HG03108 (cell line): ENCODE data around the gene MDM2.

ENCODE experiments used
- ATAC-seq: cut with Tn5 transposase; IDR thresholded peaks from one replicate; pipeline ENCODE4 v1.9.1; 2021; ENCODE audit warnings: moderate library complexity; ENCODE audit not compliant: unreplicated experiment

Gene MDM2

DNA sequence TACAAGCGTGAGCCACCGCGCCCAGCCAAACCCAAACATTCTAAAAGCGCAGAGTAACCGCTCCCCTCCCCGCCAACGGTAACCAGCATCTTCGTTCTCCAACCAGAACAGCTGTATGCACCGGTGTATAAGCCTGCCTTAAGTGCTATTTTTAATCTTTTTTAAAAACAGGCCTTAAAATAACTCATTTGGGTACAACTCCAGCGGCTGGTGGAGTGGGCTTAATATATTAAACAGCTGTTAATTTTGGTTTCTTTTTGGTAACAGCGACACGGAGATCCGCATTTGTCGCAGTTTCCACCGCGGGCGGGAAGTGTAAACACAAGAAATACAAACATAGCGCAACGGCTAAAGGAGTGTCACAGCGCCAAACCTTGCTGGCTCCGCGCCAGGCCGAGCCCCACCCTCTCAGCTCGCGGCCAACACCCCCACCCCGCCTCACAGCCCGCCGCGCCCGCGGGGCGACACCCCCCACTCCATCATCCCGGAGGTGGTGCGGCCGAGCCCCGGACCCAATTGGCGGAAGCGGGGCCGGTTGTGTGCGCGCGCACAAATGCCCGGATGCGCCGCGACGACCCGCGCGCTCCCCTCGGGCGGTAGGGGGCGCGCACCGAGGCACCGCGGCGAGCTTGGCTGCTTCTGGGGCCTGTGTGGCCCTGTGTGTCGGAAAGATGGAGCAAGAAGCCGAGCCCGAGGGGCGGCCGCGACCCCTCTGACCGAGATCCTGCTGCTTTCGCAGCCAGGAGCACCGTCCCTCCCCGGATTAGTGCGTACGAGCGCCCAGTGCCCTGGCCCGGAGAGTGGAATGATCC is at the start of gene MDM2:
Gene MDM2, plus strand, starts transcription at position 602 of the 812 bp plus-strand sequence. CDS start 301 bp downstream, outside the sequence.
- peak; percentile 74 for ATAC-seq

DNA sequence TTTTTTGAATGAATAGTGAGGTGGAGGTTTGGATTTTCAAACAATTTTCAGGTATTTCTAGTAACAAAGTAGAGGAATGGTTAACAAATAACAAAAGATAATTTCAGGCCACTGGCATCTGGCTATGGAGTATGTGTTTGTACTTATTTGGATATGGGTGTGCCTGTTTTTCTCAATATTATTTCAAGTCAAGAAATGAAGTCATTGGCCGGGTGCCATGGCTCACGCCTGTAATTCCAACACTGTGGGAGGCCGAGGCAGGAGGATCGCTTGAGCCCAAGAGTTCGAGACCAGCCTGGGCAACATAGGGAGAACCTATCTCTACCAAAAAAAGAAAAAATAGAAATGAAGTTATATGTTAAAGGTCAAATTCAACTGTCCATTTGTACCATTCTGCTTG is 48.1 kb upstream of the MDM2 start:
- ATAC-seq: no peak

DNA sequence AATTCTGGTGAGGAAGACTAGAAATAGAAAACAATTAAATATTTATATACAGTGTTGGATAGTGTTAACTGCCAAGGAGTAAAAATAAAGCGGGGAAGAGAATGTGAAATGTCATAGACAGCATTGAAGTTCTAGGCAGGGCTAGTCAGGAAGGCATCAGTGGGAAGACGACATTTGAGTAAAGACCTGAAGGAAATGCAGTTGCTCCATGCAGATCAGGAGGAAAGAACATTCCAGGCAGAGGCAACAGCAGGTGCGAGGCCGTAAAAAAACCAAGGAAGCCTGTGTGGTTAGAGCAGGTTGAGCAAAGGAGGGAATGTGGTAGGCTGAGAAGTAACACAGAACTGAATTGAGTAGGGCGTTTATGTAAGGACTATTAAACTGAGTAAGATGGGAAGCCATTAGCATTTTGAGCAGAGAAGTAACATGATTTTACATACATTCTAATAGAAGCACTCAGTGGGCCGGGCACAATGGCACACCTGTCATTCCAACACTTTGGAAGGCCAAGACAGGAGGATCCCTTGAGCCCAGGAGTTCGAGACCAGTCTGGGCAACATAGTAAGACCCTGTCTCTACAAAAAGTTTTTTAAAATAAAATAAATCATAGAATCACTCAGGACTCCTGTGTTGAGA is 47.1 kb upstream of the MDM2 start:
- no peak for ATAC-seq

DNA sequence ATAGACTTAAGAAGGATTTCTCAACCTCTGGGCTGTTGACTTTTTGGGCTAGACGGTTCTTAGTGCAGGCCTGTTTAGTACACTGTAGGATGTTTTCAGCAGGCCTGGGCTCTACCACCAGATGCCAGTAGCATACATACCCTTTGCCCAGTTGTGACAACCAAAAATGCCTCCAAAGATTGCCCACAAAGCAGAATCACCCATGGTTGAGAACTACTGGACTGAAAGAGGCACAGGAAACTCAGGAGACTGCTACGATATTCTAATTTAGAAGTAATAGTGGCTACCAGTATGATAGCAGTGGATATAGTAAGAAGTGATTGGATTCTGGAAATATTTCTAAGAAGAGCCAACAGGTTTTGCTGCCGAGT is 46.5 kb upstream of the MDM2 start:
- no peak for ATAC-seq

DNA sequence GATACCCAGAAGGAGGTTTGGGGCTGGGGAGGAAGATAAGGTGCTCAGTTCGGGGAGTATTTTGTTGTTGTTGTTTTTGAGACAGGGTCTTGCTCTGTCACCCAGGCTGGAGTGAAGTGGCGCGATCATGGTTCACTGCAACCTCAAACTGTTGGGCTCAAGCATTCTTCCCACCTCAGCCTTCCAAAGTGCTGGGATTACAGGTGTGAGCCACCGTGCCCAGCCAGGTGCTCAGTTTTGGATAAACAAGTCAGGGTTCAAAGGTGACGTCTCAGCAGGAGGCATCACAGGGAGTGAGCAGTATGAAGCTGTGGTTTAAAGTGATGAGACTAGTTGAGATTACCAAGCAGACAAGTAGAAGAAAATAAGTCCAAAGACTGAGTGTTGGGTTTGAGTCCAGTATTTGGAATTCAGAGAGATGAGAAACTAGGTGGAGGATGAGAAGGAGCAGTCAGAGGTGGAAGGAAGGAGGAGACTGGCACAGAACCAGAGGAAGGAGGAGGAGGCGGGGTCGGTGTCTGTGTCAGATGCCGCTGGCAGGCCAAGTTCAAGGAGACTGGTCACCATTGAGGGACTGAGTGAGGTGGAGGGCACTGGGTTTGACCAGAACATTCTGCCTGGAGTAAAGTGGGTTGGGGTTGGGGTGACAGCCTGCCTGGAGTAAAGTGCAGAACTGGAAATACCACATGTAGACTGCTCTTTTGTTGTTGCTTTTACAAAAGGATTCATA is 45.9 kb upstream of the MDM2 start:
- ATAC-seq: no peak

DNA sequence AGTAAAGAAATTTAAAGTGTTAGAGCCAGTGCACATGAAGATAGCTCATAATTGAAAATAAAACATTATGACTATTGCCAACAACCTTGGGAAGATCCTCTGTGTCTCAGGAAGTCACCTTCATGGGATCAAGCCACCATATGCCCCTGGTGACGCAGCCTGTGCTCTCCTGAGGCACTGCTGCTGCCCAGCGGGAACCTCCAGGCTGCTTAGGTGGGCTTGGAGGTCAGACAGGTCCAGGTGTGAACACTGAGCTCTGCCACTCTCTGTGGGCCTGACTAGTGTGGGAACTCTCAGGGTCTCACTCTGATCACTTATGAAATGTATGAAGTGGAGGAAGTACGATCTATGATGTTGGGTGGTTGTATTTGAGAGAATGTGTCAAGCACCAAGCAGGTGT is 45.3 kb upstream of the MDM2 start:
- no peak for ATAC-seq

DNA sequence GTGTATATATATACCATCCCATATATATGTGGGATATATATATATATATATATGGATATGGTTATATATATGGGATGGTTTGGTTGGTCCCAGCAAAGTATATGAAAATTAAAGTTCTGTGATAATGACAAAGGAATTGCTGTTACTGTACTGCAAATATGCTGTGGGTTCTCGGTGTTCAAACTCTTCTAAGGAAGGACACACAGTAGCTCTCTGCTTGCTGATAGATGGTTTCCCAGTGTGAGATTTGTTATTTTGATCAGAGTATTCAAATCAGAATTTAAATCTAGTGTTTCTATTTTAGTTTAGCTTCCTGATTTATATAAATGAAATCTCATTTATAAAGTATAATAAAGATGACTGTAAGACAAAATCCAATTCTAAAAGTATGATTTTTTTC is 42.3 kb upstream of the MDM2 start:
- no peak for ATAC-seq

DNA sequence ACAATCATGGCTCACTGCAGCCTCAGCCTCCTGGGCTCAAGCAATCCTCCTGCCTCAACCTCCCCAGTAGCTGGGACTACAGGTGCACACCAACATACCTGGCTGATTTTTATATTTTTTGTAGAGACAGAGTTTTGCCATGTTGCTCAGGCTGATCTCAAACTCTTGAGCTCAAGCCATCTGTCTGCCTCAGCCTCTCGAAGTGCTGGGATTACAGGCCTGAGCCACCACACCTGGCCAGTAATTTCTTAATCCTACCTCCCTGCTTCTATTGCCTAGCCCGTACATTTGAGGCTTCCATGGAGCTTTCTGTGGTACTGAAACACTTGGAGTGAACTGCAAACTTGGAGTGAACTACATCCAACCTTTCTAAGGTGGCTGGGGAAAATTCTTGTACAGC is 41.3 kb upstream of the MDM2 start:
- no peak for ATAC-seq

DNA sequence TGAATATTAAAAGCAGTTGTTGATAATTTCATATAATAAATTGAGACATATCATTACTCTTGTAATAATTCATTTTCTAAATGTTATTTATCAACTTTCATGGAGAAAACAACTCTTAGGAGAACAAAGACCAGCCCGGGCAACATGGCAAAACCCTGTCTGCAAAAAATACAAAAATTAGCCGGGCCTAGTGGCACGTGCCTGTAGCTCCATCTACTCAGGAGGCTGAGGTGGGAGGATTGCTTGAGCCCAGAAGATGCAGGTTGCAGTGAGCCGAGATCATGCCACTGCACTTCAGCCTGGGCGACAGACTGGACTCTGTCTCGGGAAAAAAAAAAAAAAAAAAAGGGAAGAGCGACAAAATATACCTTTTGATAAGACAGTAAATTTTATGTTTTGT is 40.8 kb upstream of the MDM2 start:
- no peak for ATAC-seq

DNA sequence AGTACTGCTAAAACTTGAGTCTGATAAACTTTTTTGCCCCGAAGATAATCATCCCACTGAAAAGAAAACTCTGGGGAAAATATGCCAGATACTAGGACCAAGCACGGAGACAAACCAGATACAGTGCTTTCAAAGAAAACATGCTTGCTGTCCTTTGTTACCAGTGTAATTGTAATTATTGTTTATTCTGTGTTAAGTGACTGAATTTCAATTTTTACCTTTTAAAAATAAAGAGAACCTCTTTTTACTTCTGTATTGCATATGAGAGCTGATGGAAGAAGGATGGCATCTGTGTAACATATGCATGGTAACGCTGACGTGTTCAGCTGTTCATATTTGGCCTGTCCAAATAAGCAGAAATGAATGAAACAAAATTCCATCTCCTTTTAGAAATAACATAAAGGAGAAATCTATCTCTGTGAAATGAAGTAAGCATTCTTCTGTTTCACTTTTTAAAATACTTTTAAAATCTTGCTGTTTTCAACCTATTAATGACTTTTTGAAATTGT is 39.5 kb upstream of the MDM2 start:
- ATAC-seq: no peak

DNA sequence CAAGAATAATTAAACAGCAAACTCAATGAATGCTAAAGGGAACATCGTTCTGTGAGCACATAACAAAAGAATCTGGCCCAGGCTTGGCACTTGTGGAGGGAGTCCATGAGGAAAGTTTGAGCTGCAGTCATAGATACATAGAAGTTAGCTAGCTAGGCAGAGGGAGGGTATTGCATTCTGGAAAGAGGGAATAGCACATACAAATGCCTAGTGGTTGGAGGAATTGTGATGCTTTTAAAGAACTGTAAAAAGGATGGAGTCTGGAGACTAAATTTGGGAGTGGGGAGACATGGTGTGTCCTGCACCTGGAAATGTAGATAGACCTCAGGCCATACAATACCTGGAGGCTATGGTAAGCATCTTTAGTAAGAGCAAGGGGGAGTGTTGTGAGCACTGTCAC is 38.0 kb upstream of the MDM2 start:
- ATAC-seq: no peak

DNA sequence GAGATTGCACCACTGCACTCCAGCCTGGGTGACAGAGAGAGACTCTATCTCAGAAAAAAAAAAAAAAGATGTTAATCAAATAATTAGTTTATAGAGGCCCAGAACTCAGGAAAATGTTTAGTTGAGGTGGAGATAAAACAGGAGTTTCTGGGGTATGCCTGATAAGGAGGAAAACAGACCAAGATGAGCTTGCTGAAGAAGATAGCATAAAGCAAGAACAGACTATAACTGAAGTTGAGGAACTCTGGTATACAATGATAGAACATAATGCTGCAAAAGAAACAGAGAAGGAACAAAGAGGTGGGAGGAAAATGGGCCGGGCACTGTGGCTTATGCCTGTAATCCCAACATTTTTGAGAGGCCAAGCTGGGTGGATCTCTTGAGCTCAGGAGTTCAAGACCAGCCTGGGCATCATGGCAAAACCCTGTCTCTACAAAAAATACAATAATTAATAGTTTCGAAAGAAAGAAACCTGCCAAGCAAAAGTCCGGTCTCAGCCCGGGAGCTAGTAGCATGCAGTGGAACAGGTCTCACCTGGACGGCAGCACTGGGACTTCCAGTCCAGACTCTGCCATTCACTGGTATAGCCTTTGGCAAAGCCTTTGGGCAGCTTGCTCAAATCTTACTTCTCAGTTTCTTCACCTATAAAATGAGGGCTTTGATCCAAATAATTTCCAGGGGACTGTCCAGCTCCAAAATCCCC is 36.6 kb upstream of the MDM2 start:
- no peak for ATAC-seq

DNA sequence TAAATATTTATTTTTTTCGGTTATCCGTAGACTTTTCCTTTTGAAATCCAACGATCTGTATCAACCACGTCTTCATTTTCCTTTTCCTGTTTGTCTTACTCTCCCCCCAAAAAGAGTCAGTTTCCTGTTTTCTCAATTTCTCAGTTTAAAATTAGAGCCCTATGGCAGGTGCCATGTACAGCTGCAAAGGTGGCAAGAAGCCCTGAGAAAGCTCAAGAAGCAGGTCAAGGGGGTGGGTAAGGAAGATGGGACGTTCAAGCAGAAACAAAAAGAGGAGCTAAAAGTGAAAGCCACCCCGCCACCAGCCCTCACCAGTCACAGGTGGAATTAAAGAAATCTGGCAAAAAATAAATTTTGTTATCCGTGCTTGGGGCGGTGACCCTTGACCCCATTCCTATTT is 35.3 kb upstream of the MDM2 start:
- peak; percentile 72 for ATAC-seq

DNA sequence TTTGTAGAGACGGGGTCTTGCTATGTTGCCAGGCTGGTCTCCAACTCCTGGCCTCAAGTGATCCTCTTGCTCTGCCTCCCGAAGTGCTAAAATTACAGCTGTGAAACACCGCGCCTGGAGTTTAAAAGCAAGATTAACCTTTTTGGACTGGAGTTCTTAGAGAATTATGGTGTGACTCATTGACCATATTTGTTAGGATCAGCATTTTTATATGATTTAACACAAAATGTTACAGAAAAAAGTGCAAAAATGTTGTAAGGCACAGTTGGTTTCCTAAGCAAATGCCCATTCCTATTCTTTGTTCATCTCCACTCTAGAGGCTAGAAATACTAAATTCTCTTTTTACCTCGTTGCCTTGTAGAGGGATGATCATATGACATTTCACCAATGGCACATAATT is 34.4 kb upstream of the MDM2 start:
- no peak for ATAC-seq

DNA sequence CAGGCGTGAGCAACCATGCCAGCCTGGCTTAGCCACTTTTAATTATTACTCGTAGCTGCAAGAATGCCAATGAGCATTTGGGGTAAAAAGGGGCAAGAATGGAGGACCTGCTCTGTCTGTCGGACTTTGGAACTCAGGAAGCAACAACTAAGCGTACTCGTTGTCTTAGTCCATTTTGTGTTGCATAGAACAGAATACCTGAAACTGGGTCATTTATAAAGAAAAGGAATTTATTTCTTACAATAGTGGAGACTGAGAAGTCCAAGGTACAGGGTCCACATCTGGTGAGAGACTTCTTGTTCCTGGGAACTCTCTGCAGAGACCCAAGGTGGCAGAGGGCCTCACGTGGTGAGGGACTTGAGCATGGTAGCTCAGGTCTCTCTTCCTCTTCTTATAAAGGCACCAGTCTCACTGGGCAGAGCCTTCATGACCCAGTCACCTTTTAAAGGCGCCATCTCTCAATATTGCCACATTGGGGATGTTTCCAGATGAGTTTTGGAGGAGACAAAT is 32.8 kb upstream of the MDM2 start:
- no peak for ATAC-seq

DNA sequence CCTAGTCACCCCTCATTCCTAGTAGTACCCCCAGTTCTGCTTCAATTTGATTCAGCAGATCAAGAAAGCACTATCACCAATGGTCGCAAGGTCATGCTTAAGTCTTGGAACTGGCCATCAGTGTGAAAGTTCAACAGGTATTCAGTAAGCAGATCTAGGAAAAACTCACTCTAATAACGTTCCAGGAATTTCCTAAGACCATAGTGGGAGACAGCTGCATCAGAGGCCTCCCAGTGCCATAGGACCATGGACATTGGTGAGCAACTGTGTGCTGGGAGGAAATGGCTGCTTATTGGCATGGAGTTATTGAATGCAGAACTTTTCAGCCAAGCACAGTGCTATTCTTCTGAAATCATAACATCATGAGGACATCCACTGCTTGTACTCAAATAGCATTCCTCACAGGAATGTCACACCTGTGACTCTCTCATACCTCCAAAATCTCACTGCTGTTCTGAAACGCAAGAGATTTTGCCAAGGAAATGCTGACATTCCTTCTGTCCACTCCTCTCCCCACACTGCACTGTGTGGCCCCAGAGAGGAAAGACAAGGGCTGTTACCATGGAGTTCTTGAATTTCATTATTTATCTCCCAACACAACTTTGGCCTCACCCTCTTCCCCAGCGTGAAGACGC is 30.9 kb upstream of the MDM2 start:
- no peak for ATAC-seq

DNA sequence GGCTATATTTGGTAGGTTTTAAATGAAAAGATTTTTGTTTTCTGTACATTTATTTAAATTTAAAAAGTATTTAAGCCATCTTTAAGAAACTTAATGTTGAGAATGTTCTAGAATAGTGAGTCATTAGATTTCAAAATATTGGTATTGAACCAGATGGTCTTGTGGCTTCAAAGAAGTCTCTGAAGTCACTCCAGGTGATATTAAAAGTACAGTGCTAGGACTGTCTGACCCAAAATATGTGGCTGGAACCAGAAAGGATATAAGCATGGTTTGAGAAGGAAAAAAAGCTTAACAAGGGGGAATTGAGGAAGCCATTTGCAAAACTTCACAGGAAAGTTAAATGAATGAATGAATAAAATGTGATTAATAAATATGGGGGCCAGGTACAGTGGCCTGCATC is 28.7 kb upstream of the MDM2 start:
- no peak for ATAC-seq

DNA sequence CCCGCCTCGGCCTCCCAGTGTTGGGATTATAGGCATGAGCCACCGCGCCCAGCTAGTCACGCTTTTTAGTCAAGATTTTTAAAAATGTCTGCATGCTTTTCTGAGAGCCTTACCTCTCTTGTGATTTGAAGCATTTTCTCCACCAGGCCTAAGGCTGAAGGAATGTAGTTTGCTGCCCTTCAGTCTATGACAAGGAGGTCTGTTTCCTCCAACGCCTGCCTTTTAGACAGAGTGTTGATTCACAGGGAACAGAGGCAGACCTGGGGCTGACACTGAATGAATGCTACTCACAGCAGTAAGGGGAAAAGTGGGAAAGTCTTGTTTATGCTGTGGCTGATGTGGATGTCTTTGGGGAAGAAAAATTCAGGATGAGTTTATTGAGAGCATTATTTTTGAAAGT is 27.2 kb upstream of the MDM2 start:
- no peak for ATAC-seq

DNA sequence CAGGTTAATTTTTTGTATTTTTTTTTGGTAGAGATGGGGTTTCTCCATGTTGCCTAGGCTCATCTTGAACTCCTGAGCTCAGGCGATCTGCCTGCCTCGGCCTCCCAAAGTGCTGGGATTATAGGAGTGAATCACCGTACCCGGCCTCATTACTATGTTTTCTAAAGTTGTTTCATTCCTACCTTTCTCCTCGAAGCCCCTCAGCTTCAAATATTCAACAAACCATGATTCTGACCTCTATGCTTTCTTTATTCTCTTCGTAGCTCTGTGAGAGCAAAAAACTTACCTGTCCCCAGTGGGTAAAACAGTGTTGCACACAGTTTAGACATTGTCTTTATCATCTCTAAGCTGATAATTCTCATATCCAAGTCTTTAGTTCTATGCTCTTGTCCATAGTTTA is 26.2 kb upstream of the MDM2 start:
- no peak for ATAC-seq

DNA sequence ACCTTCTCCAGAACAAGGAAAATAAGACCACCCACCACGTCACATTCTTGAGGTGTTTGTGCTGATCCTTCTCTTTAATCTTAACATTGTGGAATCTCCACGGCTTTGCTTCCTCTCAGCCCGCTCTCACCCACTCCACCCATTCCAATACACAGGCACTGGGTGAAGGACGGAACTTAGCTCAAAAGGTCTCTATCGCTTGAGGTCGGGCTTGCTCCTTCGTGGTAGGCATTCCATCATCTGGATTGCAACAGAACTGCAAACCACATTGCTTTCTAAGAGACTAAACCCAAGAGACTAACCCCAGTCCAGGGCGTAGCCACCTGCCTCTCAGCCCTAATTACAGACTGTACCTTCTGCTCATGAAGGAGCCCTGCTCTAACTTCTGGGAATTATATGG is 24.0 kb upstream of the MDM2 start:
- no peak for ATAC-seq

DNA sequence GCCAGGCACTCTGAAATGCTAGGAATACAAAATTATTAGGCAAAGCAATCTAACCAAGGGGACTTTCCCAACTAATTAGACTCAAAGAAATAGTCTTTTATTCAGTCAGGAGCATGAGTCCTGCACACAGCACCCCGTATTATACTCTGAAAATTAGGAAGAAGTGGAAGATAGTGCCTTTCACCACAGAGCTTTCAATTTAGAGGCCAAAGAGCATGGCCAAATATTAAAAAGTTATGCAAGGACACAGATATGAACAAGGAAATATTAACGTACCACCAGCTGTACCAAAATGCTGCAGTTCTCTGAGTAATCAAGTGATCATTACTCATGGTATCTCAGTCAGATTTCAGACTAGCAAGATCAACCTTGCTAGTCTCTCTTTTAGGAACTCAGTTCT is 22.6 kb upstream of the MDM2 start:
- ATAC-seq: no peak
